Measurements from ENCODE around the gene TULP1. TPM values are rescaled to one million over a fixed set of nuclear protein-coding genes. Genes with fewer than 3 reads are reported as not detected.

TULP1 gene
- total RNA-seq, 1 experiment from 2014 or later, result not detected

DNA sequence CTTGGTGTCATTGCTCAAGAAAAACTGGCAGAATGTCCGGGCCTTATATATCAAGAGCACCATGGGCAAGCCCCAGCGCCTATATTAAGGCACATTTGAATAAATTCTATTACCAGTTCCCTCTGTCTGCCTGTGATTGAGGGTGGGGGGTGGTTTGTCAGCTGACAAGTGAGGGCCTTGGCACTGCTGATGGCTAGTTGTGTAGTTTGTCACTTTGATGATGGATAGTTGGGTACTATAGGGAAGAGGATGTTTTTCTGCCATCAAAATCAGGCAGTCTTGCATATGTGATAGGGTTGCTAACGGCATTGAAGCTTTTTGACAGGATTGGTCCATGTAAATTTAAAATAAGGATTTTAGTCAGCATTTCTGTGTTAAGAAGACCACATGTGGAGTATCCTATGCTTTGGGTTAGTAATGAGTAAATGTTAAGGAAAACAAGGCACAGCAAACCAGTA is 42.0 kb downstream of the TULP1 start:
- TF ChIP-seq, protein P1, sequence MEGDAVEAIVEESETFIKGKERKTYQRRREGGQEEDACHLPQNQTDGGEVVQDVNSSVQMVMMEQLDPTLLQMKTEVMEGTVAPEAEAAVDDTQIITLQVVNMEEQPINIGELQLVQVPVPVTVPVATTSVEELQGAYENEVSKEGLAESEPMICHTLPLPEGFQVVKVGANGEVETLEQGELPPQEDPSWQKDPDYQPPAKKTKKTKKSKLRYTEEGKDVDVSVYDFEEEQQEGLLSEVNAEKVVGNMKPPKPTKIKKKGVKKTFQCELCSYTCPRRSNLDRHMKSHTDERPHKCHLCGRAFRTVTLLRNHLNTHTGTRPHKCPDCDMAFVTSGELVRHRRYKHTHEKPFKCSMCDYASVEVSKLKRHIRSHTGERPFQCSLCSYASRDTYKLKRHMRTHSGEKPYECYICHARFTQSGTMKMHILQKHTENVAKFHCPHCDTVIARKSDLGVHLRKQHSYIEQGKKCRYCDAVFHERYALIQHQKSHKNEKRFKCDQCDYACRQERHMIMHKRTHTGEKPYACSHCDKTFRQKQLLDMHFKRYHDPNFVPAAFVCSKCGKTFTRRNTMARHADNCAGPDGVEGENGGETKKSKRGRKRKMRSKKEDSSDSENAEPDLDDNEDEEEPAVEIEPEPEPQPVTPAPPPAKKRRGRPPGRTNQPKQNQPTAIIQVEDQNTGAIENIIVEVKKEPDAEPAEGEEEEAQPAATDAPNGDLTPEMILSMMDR (IDR thresholded peaks at IDR 0.05; ENCODE audit: unreplicated experiment), result no peak
- Mint-ChIP-seq H3K4me1 (ENCODE audit: low read depth, unreplicated experiment) (peaks cover 33% of the 10 kb centered on the region), H3K27ac (ENCODE audit: unreplicated experiment) (peak overlapping the region; percentile 100), H3K27me3 (ENCODE audit: unreplicated experiment) (no peaks in the 10 kb centered on the region), H3K9me3 (ENCODE audit: low read depth, unreplicated experiment) (no peaks in the 10 kb centered on the region), H3K4me3 (ENCODE audit: low read depth, unreplicated experiment) (peak overlapping the region; percentile 98), H3K36me3 (ENCODE audit: insufficient read depth, unreplicated experiment) (peaks cover 91% of the 10 kb centered on the region)
- no TSS peak for BruUV-seq (replicated peaks)
- DNase-seq, result no peak
- CTCF ChIA-PET, result interaction anchor here (1.7 kb wide), 1 partner anchor 21 kb away, joined by 4 read pairs; no protein-coding TSS in a partner anchor
- intact Hi-C loops (cut with micrococcal nuclease; ENCODE audit: unreplicated experiment), result no loop called here

DNA sequence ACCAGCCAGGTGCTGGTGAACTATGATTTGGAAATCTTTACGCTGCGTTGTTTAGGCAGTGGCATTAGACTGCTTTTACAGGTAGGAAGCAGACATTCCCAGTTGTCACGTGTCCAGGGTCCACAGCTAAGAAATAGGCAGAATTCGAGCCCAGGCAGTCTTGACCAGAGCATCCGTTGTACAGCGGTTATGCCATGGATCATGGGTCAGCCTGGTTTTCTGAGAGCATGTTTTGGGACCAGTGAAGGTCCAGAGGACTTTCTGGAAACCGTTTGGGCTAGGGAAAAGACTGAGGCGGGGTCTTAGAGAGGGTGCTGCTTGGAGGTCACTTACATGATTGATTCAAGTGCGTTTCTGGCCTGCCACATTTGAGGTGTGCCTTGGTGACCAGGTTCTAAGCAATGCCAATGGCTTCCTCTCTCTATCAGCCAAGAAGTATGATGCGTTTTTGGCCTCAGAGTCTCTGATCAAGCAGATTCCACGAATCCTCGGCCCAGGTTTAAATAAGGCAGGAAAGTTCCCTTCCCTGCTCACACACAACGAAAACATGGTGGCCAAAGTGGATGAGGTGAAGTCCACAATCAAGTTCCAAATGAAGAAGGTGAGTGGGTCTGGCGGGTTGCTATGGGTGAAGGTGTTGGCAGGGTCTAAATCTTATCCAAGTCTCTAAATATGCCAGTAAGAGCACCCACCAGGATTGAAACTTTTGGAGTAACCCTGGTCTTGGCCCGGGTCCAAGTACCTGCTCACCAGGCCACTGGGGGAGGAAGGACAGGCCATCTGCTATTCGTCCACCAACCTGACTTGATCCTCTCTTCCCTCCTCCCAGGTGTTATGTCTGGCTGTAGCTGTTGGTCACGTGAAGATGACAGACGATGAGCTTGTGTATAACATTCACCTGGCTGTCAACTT is 42.7 kb downstream of the TULP1 start:
- Mint-ChIP-seq H3K9me3 (ENCODE audit: low read depth, unreplicated experiment) (no peaks in the 10 kb centered on the region), H3K4me3 (ENCODE audit: low read depth, unreplicated experiment) (peak overlapping the region; percentile 98), H3K36me3 (ENCODE audit: insufficient read depth, unreplicated experiment) (peaks cover 84% of the 10 kb centered on the region), H3K27ac (ENCODE audit: unreplicated experiment) (peak overlapping the region; percentile 100), H3K4me1 (ENCODE audit: low read depth, unreplicated experiment) (peaks cover 33% of the 10 kb centered on the region), H3K27me3 (ENCODE audit: unreplicated experiment) (no peaks in the 10 kb centered on the region)
- intact Hi-C loops (cut with micrococcal nuclease; ENCODE audit: unreplicated experiment), result loop anchor here (5.0 kb wide), 1 partner anchor 128 kb away; the partner anchor contains the start of gene PPARD
- no TSS peak for BruUV-seq (replicated peaks)
- DNase-seq, result peak; percentile 50
- TF ChIP-seq, protein P1 (IDR thresholded peaks at IDR 0.05; ENCODE audit: unreplicated experiment), result no peak
- CTCF ChIA-PET, result interaction anchor here (1.7 kb wide), 1 partner anchor 21 kb away, joined by 4 read pairs; no protein-coding TSS in a partner anchor

DNA sequence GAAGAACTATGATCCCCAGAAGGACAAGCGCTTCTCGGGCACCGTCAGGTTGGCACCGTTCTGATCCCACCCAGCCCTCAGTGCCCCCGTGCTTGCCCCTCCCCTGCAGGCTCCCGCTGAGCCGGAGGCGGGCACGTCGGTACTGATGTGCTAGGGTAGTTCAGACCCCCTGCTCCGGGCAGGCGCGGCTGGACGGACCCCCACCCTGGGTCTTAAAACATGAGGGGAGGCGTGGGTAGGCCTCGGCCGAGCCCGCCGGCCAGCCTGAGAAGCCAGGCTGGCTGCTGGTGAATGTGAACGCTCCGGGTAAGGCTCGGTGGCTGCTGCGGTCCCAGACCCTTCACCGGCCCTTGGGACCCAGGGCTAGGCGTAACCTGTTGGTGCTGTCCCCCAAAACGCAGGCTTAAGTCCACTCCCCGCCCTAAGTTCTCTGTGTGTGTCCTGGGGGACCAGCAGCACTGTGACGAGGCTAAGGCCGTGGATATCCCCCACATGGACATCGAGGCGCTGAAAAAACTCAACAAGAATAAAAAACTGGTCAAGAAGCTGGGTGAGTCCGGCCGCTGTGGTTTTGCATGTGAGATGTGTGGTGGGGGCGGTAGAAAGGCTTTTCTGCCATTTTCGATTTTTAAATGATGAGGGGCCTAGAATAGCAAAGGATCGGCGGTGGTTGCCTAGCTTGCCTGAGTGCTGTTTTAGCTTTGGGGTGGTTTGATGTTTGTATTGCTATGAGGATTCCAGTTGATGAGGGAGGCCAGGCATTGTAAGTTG is 43.5 kb downstream of the TULP1 start:
- TF ChIP-seq, protein P1 (IDR thresholded peaks at IDR 0.05; ENCODE audit: unreplicated experiment), result no peak
- H3K4me3 Mint-ChIP-seq (ENCODE audit: low read depth, unreplicated experiment), result peak overlapping the region; percentile 98
- H3K27me3 Mint-ChIP-seq (ENCODE audit: unreplicated experiment), result no peaks in the 10 kb centered on the region
- H3K9me3 Mint-ChIP-seq (ENCODE audit: low read depth, unreplicated experiment), result no peaks in the 10 kb centered on the region
- CTCF ChIA-PET, result interaction anchor here (1.2 to 1.7 kb wide), 2 partner anchors 17 to 151 kb away, joined by 3 to 6 read pairs; partner anchors contain the start of gene FANCE
- intact Hi-C loops (cut with micrococcal nuclease; ENCODE audit: unreplicated experiment), result loop anchor here (1.0 to 5.0 kb wide), 2 partner anchors 127 to 172 kb away; partner anchors contain the start of genes DEF6 and PPARD
- peaks cover 76% of the 10 kb centered on the region for H3K36me3 Mint-ChIP-seq (ENCODE audit: insufficient read depth, unreplicated experiment)
- BruUV-seq (replicated peaks), result no TSS peak
- H3K4me1 Mint-ChIP-seq (ENCODE audit: low read depth, unreplicated experiment), result peaks cover 33% of the 10 kb centered on the region
- peak overlapping the region; percentile 100 for H3K27ac Mint-ChIP-seq (ENCODE audit: unreplicated experiment)
- no peak for DNase-seq
